Measurements from ENCODE around the gene ZNF841.
A peak's percentile ranks its signal among the peaks of the same experiment; 100 is the strongest.
"Not testable (repeated sequence)": the region's sequence is repeated elsewhere in the genome, so short reads cannot be mapped to it uniquely, and the experiment has no call there.

Gene ZNF841

GRCh38 chr19:52095172-52096014 lies at the start of gene ZNF841:
Gene ZNF841, minus strand, starts transcription at chr19:52095765. Its CDS starts 10,964 bp downstream, at chr19:52084801.
- peak; percentile 68 to 80 for DNase-seq (ENCODE audit: low read depth in 2 of 2)

GRCh38 chr19:52142001-52142595 lies 46.5 kb upstream of the ZNF841 start:
- DNase-seq (ENCODE audit: low read depth in 2 of 2), result no peak

GRCh38 chr19:52141203-52141602 lies 45.6 kb upstream of the ZNF841 start:
- DNase-seq (ENCODE audit: low read depth in 2 of 2), result no peak

- no peak for DNase-seq (ENCODE audit: low read depth in 2 of 2)
Measured at GRCh38 chr19:52140032-52140710, 44.6 kb upstream of the ZNF841 start.

- DNase-seq (ENCODE audit: low read depth in 2 of 2), result peak; percentile 95 to 96
Measured at GRCh38 chr19:52139252-52140031, 43.9 kb upstream of the ZNF841 start, which contains the start of gene ZNF616. Gene ZNF616, minus strand, starts transcription at chr19:52139938. Its CDS starts 9,426 bp downstream, at chr19:52130512.

GRCh38 chr19:52138983-52139251 lies 43.4 kb upstream of the ZNF841 start:
- no peak for DNase-seq (ENCODE audit: low read depth in 2 of 2)

- DNase-seq (ENCODE audit: low read depth in 2 of 2), result peak; percentile 1 to 16
Measured at GRCh38 chr19:52138278-52138982, 42.9 kb upstream of the ZNF841 start.

- DNase-seq (ENCODE audit: low read depth in 2 of 2), result no peak
Measured at GRCh38 chr19:52120286-52120685, 24.7 kb upstream of the ZNF841 start.

- no peak for DNase-seq (ENCODE audit: low read depth in 2 of 2)
Measured at GRCh38 chr19:52115526-52116053, 20.0 kb upstream of the ZNF841 start.

GRCh38 chr19:52114691-52115090 lies 19.1 kb upstream of the ZNF841 start:
- no peak for DNase-seq (ENCODE audit: low read depth in 2 of 2)

- no peak for DNase-seq (ENCODE audit: low read depth in 2 of 2)
Measured at GRCh38 chr19:52112624-52113023, 17.1 kb upstream of the ZNF841 start.

- DNase-seq (ENCODE audit: low read depth in 2 of 2), result no peak
Measured at GRCh38 chr19:52110780-52111179, 15.2 kb upstream of the ZNF841 start.

GRCh38 chr19:52102782-52103181 lies 7.2 kb upstream of the ZNF841 start:
- no peak for DNase-seq (ENCODE audit: low read depth in 2 of 2)

GRCh38 chr19:52101866-52102562 lies 6.4 kb upstream of the ZNF841 start:
- DNase-seq (ENCODE audit: low read depth in 2 of 2), result no peak

- DNase-seq (ENCODE audit: low read depth in 2 of 2), result no peak
Measured at GRCh38 chr19:52099497-52100138, 4.1 kb upstream of the ZNF841 start.

GRCh38 chr19:52096416-52096815 lies 851 bp upstream of the ZNF841 start:
- not testable (repeated sequence) for DNase-seq (ENCODE audit: low read depth in 2 of 2)

- DNase-seq (ENCODE audit: low read depth in 2 of 2), result no peak
Measured at GRCh38 chr19:52094526-52095130, 937 bp downstream of the ZNF841 start.

- no peak for DNase-seq (ENCODE audit: low read depth in 2 of 2)
Measured at GRCh38 chr19:52086481-52086880, 9.1 kb downstream of the ZNF841 start.

- DNase-seq (ENCODE audit: low read depth in 2 of 2), result no peak
Measured at GRCh38 chr19:52070496-52070895, 25.1 kb downstream of the ZNF841 start.

GRCh38 chr19:52069653-52070052 lies 25.9 kb downstream of the ZNF841 start:
- no peak for DNase-seq (ENCODE audit: low read depth in 2 of 2)
